A673 (cell line): ENCODE data around the gene CTDNEP1. TPM values are rescaled to one million over a fixed set of nuclear protein-coding genes. Genes with fewer than 3 reads are reported as not detected.

Experiments
- BruUV-seq: library from RNA; stranded (reverse); fragments of 400-500 nt; replicated peaks from 2 replicates; lab custom pipeline; 2021; lab: Mats Ljungman, UMichigan
- CTCF ChIA-PET: fragments of 300-600 bp; sonication (Branson Sonifier 250); formaldehyde crosslinking; loops from one replicate; lab custom pipeline; 2022; ENCODE audit warnings: antibody characterized with exemption; lab: Charles Lee
- POLR2A ChIA-PET: fragments of 300-600 bp; sonication (Branson Sonifier 250); formaldehyde crosslinking; loops from one replicate; lab custom pipeline; 2022; ENCODE audit warnings: antibody characterized with exemption; ENCODE audit not compliant: low non-redundant PET; lab: Charles Lee
- DNase-seq: peaks from one replicate; pipeline ENCODE4 v3.0.0-alpha.2; 2015; ENCODE audit warnings: low spot score
- H3K27ac ChIP-seq: fragments of 200-600 bp; sonication (generic); 2 replicates; pipeline ENCODE4 v1.5.1; 2016; ENCODE audit warnings: mixed run types, low read depth, mild to moderate bottlenecking, mixed read lengths, antibody characterized with exemption, low read length; ENCODE audit not compliant: poor library complexity, severe bottlenecking
- H3K27me3 ChIP-seq: fragments of 200-600 bp; sonication (generic); replicated peaks from 2 replicates; pipeline ENCODE4 v1.6.1; 2017; ENCODE audit warnings: mixed run types, low read depth, mild to moderate bottlenecking, mixed read lengths, antibody characterized with exemption, low read length; ENCODE audit not compliant: insufficient read depth, poor library complexity
- H3K36me3 ChIP-seq: fragments of 200-600 bp; sonication (generic); 2 replicates; pipeline ENCODE4 v1.6.1; 2016; ENCODE audit warnings: mixed run types, mild to moderate bottlenecking, mixed read lengths, antibody characterized with exemption, low read length; ENCODE audit not compliant: insufficient read depth, poor library complexity, severe bottlenecking
- H3K4me1 ChIP-seq: fragments of 200-600 bp; sonication (generic); 2 replicates; pipeline ENCODE4 v1.6.1; 2017; ENCODE audit warnings: mixed run types, mild to moderate bottlenecking, mixed read lengths, antibody characterized with exemption, low read length; ENCODE audit not compliant: insufficient read depth, poor library complexity, severe bottlenecking
- H3K4me3 ChIP-seq: fragments of 200-600 bp; sonication (generic); 2 replicates; pipeline ENCODE4 v1.5.1; 2016; ENCODE audit warnings: low read depth, mixed run types, mild to moderate bottlenecking, mixed read lengths, low read length; ENCODE audit not compliant: poor library complexity, severe bottlenecking
- H3K9me3 ChIP-seq: fragments of 200-600 bp; sonication (generic); 2 replicates; pipeline ENCODE4 v1.6.1; 2016; ENCODE audit warnings: mixed run types, low read depth, mild to moderate bottlenecking, mixed read lengths, antibody characterized with exemption, low read length; ENCODE audit not compliant: poor library complexity, severe bottlenecking
- EZH2 ChIP-seq: fragments of 200-600 bp; sonication (generic); IDR thresholded peaks from 2 replicates; pipeline ENCODE4 v1.6.1; 2017; ENCODE audit warnings: borderline replicate concordance, low read depth, mild to moderate bottlenecking, mixed read lengths, antibody characterized with exemption, low read length; ENCODE audit not compliant: poor library complexity, severe bottlenecking
- intact Hi-C: fragments of 100-400 bp; cut with micrococcal nuclease; formaldehyde crosslinking; loops from one replicate; pipeline ENCODE4 v1.10.0; 2022; ENCODE audit not compliant: unreplicated experiment
- total RNA-seq: library from RNA; stranded (reverse); gene quantifications from 2 replicates; pipeline ENCODE4 v1.2.3, GENCODE V29; 2021
- TF ChIP-seq, protein P1 (sequence below): fragments of 300-800, 200-600 bp; sonication (generic); conservative IDR thresholded peaks from 2 replicates; pipeline ENCODE4 v1.5.1; 2017; ENCODE audit warnings: low read depth, mild to moderate bottlenecking, antibody characterized with exemption, low read length, moderate library complexity, mixed read lengths

CTDNEP1 gene
- total RNA-seq, 1 experiment from 2014 or later, result 175 TPM

DNA sequence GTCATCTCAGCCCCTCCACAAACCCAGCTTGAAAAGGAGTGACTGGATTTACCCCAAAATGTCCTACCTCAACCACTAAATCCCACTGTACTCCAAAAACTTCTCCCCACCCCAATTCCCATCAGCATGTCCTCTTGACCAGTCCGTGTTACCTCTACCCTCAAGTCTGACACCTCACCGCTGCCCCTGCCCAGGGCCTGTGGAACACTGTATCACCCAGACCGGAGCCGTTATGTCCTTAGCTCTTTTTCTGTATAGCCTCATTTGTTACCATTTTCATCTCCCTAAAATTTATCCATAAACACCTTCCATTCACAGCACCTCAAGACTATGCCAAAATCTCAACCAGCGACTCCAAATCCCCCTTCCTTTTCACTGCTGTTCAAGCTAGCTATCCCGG lies 14.7 kb downstream of the CTDNEP1 start:
- peak overlapping the region; percentile 96 for H3K4me3 ChIP-seq
- no TSS peak for BruUV-seq
- H3K27ac ChIP-seq, result peak overlapping the region; percentile 95
- ChIA-PET CTCF (interaction anchor here (1.0 kb wide), 1 partner anchor 16 kb away, joined by 3 read pairs; no protein-coding TSS in a partner anchor), POLR2A (interaction anchor here (0.5 kb wide), 1 partner anchor 332 kb away, joined by 4 read pairs; no protein-coding TSS in a partner anchor)
- H3K9me3 ChIP-seq, result no peaks in the 10 kb centered on the region
- no peaks in the 10 kb centered on the region for H3K27me3 ChIP-seq
- peaks cover 44% of the 10 kb centered on the region for H3K4me1 ChIP-seq
- H3K36me3 ChIP-seq, result peaks cover 39% of the 10 kb centered on the region
- no peak for DNase-seq
- intact Hi-C loops, result no loop called here
- TF ChIP-seq EZH2, result no peak
- TF ChIP-seq, protein P1, sequence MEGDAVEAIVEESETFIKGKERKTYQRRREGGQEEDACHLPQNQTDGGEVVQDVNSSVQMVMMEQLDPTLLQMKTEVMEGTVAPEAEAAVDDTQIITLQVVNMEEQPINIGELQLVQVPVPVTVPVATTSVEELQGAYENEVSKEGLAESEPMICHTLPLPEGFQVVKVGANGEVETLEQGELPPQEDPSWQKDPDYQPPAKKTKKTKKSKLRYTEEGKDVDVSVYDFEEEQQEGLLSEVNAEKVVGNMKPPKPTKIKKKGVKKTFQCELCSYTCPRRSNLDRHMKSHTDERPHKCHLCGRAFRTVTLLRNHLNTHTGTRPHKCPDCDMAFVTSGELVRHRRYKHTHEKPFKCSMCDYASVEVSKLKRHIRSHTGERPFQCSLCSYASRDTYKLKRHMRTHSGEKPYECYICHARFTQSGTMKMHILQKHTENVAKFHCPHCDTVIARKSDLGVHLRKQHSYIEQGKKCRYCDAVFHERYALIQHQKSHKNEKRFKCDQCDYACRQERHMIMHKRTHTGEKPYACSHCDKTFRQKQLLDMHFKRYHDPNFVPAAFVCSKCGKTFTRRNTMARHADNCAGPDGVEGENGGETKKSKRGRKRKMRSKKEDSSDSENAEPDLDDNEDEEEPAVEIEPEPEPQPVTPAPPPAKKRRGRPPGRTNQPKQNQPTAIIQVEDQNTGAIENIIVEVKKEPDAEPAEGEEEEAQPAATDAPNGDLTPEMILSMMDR, result no peak

DNA sequence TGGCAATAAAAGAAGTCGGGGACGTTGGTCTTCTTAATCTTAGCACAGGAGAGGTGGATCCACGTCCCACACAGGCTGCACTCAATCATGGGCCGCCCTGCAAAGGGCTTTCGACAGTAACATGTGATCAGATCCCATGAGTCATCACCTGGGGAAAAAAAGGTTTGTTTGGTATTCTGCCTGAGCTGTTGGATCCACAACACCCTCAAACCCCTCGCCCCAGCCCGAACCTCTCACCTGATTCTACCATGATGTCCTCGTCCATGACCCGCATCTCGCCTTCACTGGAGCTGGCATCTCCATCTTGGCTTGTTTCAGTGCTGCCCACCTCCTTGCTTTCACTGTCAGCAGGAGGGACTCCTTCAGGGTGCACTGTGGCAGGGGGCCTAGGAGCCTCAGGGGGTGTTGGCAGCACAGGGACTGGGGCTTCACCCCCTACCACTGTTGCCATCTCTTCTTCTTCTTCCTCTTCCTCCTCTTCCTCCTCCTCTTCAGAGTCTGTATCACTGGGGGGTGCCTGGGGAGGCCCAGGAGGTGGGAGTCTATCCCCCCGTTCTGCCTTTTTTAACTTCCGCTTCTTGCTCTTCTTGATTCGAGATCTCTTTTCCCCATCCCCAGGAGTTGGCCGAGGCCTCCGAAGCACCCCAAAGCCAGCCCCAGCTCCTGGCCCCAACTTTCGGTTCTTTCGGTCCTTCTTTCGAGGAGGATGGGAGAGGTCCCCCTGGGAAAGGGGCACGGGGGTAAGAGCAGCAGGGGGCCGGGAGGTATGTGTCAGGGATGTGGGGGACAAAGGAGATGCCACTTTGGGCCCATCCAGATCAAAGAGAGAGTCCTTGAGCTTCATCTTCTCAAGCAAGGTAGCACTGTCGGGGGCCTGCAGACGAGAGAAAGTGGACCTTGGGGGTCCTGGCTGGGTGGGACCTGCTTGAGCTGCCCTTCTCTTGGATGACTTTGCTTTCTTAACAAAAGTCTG lies 15.6 kb downstream of the CTDNEP1 start:
- Histone ChIP-seq H3K4me3 (no peak overlapping the region), H3K9me3 (no peaks in the 10 kb centered on the region), H3K4me1 (peaks cover 38% of the 10 kb centered on the region), H3K36me3 (peaks cover 36% of the 10 kb centered on the region), H3K27me3 (no peaks in the 10 kb centered on the region), H3K27ac (no peak overlapping the region)
- DNase-seq, result no peak
- intact Hi-C loops, result no loop called here
- POLR2A ChIA-PET, result no interaction called here
- no peak for TF ChIP-seq EZH2
- TF ChIP-seq, protein P1, result no peak
- BruUV-seq, result no TSS peak
- CTCF ChIA-PET, result interaction anchor here (1.0 kb wide), 1 partner anchor 15 kb away, joined by 3 read pairs; no protein-coding TSS in a partner anchor

DNA sequence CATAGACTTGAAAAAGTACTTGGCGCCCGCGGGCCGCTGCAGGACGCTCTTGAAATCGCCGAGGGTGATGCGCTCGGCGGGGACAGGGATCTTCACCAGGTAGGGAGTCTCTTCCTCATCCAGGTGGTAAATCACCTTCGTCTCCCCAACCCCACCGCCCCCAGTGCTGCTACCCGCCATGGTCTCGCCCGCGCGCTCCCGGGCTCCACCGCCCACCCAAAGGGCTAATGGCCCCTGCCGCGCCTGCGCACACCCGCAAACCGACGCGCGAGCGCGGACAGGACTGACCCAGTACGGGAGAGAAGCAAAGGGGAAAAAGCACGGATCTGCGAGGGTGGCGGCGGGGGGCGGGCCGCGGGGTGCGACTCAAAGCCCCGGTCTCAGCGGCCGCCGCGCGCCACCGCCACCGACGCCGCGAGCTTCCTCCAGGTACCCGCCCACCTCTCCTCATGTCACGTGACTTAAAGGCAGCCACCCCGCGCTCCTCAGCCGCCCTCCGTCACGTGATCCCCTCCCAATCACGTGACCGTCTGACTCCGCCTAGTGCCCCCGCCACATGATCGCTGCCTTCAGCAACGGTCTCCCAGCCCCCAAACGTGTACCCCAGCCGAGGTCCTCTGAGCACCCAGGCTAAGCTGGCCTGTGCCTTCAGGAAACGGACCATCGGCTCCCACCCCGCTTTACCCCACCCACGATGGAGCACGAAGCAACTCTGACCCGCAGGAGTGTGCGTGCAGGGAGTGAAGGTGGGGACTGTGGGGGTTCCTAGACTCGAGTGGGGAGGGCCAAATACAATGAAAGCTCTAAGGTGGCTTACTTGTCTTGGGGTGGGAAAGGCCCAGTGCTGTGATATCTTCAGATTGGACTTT lies 17.2 kb downstream of the CTDNEP1 start, which contains the start of gene DVL2:
TSS of gene DVL2 (minus strand) at position 435 of the 869 bp plus-strand sequence. CDS start at position 180, 255 bp downstream.
- intact Hi-C loops, result no loop called here
- peaks cover 26% of the 10 kb centered on the region for H3K4me1 ChIP-seq
- TF ChIP-seq, protein P1, result no peak
- TF ChIP-seq EZH2, result no peak
- H3K9me3 ChIP-seq, result no peaks in the 10 kb centered on the region
- ChIA-PET POLR2A (interaction anchor here (0.6 to 1.0 kb wide), 3 partner anchors 15 to 64 kb away, joined by 3 to 6 read pairs (median 5); partner anchors contain the start of gene DLG4), CTCF (interaction anchor here (0.7 to 1.1 kb wide), 2 partner anchors 15 to 62 kb away, joined by 3 read pairs; no protein-coding TSS in a partner anchor)
- peak; percentile 97 for DNase-seq
- peak within 1 kb of the TSS; percentile 78 for H3K4me3 ChIP-seq
- peak within 1 kb of the TSS; percentile 83 for H3K27ac ChIP-seq
- H3K36me3 ChIP-seq, result peaks cover 45% of the 10 kb centered on the region
- BruUV-seq, result TSS peak; percentile 36
- no peaks in the 10 kb centered on the region for H3K27me3 ChIP-seq
